GM23248 (cell line): ENCODE data around the gene WWOX.

Experiments
- EZH2 ChIP-seq: fragments of 200-600 bp; sonication (generic); IDR thresholded peaks from 2 replicates; pipeline ENCODE4 v1.6.1; 2018; ENCODE audit warnings: antibody characterized with exemption, mild to moderate bottlenecking; ENCODE audit not compliant: insufficient read depth, poor library complexity, severe bottlenecking
- EZH2phosphoT487 ChIP-seq: fragments of 200-600 bp; sonication (generic); IDR thresholded peaks from 2 replicates; pipeline ENCODE4 v1.6.1; 2018; ENCODE audit warnings: antibody characterized with exemption, moderate library complexity, mild to moderate bottlenecking, low read depth; ENCODE audit not compliant: insufficient read depth

- no peak for TF ChIP-seq EZH2phosphoT487
- no peak for TF ChIP-seq EZH2
These were observed 524.3 kb downstream of the WWOX start for GRCh38 chr16:78623796-78624195.
